ENCODE data around the gene AK8. TPM values are rescaled to one million over a fixed set of nuclear protein-coding genes. Genes with fewer than 3 reads are reported as not detected.

The AK8 gene
- total and polyA plus RNA-seq, 11 donors, result 0.61 to 1.4 TPM; not detected in 9

DNA sequence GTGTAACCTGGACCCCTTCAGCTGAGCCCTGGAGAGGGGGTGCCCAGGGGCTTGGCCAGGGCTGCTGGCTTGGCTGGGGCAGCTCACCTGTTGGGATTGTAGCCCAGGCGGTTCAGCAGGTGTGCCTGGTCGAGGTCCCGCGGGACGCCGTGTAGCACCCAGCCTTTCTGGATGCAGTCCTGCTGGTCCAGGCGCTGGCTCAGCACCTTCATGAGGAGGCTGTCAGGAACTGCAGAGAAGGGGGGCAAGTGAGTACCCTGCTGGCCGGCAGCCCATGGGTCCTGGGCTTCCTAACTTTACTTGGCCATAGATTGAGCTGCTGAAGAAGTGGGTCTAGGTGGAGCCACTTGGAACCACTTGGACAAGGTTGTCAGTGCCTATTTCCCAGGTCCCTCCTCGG is 85.5 kb downstream of the AK8 start:
- H3K4me3 ChIP-seq, result no peak overlapping the region
- H3K4me1 ChIP-seq, result peaks cover 0 to 3% (median under 1%) of the 10 kb centered on the region in 12 donors
- TF ChIP-seq, protein P1, sequence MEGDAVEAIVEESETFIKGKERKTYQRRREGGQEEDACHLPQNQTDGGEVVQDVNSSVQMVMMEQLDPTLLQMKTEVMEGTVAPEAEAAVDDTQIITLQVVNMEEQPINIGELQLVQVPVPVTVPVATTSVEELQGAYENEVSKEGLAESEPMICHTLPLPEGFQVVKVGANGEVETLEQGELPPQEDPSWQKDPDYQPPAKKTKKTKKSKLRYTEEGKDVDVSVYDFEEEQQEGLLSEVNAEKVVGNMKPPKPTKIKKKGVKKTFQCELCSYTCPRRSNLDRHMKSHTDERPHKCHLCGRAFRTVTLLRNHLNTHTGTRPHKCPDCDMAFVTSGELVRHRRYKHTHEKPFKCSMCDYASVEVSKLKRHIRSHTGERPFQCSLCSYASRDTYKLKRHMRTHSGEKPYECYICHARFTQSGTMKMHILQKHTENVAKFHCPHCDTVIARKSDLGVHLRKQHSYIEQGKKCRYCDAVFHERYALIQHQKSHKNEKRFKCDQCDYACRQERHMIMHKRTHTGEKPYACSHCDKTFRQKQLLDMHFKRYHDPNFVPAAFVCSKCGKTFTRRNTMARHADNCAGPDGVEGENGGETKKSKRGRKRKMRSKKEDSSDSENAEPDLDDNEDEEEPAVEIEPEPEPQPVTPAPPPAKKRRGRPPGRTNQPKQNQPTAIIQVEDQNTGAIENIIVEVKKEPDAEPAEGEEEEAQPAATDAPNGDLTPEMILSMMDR (IDR thresholded peaks at IDR 0.05), result no peak
- TF ChIP-seq POLR2A (IDR thresholded peaks at IDR 0.05), result no peak
- ATAC-seq, result no peak
- no peak for DNase-seq
- H3K27ac ChIP-seq, result no peak overlapping the region
- no peaks in the 10 kb centered on the region for H3K36me3 ChIP-seq
- 89 to 94% (median 90%) methylated on average over 9 of the region's 9 CpGs for WGBS, 4 donors
- H3K27me3 ChIP-seq, result peaks cover 0 to 5% (median 0%) of the 10 kb centered on the region in 9 donors
- peaks cover 0 to 10% (median 0%) of the 10 kb centered on the region in 12 donors for H3K9me3 ChIP-seq
- intact Hi-C loops (cut with DNase I), result loop anchor here in 1 of 10 donors (10.0 kb wide), 1 partner anchor 118 kb away; the partner anchor contains the start of gene GTF3C4

- TF ChIP-seq POLR2A (IDR thresholded peaks at IDR 0.05), result no peak
- TF ChIP-seq, protein P1 (IDR thresholded peaks at IDR 0.05), result no peak
- WGBS, 4 donors, result 79 to 84% (median 80%) methylated on average over 5 of the region's 5 CpGs
- no peak for ATAC-seq
- H3K27ac ChIP-seq, result no peak overlapping the region
- DNase-seq, result no peak
- H3K27me3 ChIP-seq, result peaks cover 0 to 5% (median 0%) of the 10 kb centered on the region in 9 donors
- intact Hi-C loops (cut with DNase I), result loop anchor here in 1 of 10 donors (10.0 kb wide), 1 partner anchor 117 kb away; the partner anchor contains the start of gene GTF3C4
- H3K36me3 ChIP-seq, result no peaks in the 10 kb centered on the region
- no peak overlapping the region for H3K4me3 ChIP-seq
- peaks cover 0 to 7% (median 0%) of the 10 kb centered on the region in 12 donors for H3K4me1 ChIP-seq
- H3K9me3 ChIP-seq, result peaks cover 0 to 10% (median 0%) of the 10 kb centered on the region in 12 donors
Measured at GRCh38 chr9:132791699-132792240, 86.3 kb downstream of the AK8 start.

DNA sequence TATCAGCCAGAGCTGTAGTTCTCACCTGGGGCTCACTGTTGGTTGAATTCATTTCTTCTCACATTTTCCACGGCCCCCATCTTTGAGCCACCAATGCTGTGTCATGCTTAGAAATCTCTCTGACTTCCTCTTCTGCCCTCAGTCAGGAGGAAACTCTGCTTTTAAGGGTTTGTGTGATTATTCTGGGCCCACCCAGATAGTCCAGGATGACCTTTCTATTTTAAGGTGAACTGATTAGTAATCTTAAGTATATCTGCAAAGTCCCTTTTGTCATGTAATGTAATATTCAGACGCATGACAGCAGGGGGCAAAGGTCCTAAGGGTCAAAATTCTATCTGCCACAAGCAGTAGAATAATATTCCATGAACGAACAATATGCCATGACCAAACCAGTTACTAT is 88.4 kb downstream of the AK8 start:
- H3K27me3 ChIP-seq, result peaks cover 0 to 5% (median 0%) of the 10 kb centered on the region in 9 donors
- peaks cover 0 to 10% (median 0%) of the 10 kb centered on the region in 12 donors for H3K9me3 ChIP-seq
- H3K4me1 ChIP-seq, result peaks cover 0 to 7% (median 0%) of the 10 kb centered on the region in 12 donors
- no peak overlapping the region for H3K27ac ChIP-seq
- no peak for DNase-seq
- ATAC-seq, result no peak
- 57 to 63% (median 60%) methylated on average over 3 of the region's 3 CpGs for WGBS, 4 donors
- intact Hi-C loops (cut with DNase I), result loop anchor here in 1 of 10 donors (10.0 kb wide), 1 partner anchor 115 kb away; the partner anchor contains the start of gene GTF3C4
- H3K36me3 ChIP-seq, result no peaks in the 10 kb centered on the region
- H3K4me3 ChIP-seq, result no peak overlapping the region
- TF ChIP-seq POLR2A (IDR thresholded peaks at IDR 0.05), result no peak
- TF ChIP-seq, protein P1 (IDR thresholded peaks at IDR 0.05), result no peak

GRCh38 chr9:132788378-132788777 is 89.7 kb downstream of the AK8 start:
- no peaks in the 10 kb centered on the region for H3K27me3 ChIP-seq
- TF ChIP-seq, protein P1 (IDR thresholded peaks at IDR 0.05), result no peak
- no peak for TF ChIP-seq POLR2A (IDR thresholded peaks at IDR 0.05)
- H3K9me3 ChIP-seq, result peaks cover 0 to 10% (median 0%) of the 10 kb centered on the region in 12 donors
- no peak for ATAC-seq
- H3K4me1 ChIP-seq, result peaks cover 0 to 7% (median 0%) of the 10 kb centered on the region in 12 donors
- 72 to 89% (median 78%) methylated on average over 1 of the region's 1 CpG for WGBS, 4 donors
- no peak for DNase-seq
- intact Hi-C loops (cut with DNase I), result no loop called here
- H3K27ac ChIP-seq, result no peak overlapping the region
- H3K36me3 ChIP-seq, result no peaks in the 10 kb centered on the region
- H3K4me3 ChIP-seq, result no peak overlapping the region
